Astrocyte of the hippocampus (primary cell): ENCODE data around the gene IVL.
A peak's percentile ranks its signal among the peaks of the same experiment; 100 is the strongest.

Source experiments
- DNase-seq: peaks from one replicate; pipeline ENCODE4 v3.0.0; 2011; ENCODE audit warnings: low read depth, low spot score

IVL gene

DNA sequence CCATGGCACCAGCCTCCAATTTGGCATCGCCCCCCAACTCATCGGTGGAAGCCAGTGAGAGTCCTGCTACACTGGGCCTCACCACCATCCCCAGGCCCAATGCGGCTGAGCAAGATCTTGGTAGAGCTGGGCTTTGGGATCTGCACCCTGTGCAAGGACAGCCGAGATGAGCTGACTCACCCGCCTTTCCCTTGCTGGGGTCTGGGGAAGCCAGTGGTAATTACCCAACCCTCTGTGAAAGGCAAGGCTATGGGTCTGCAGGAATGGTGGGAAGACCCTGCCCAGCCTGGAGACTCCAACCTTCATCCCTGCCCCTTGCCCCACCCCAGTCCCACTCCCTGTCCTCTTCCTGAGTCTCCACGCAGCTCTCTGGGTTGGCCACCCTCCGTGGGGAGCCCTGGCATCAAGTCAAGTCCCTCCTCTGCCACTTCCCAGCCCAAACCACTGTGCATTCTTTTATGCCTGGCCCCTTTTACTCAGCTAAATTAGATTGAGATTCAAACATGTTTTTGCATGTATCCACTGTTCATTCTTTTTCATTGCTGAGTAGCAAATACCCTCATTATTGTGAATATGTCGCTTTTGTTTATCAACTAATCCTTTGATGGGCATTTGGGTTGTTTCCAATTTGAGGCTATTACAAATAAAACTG is 21.5 kb upstream of the IVL start:
- no peak for DNase-seq

DNA sequence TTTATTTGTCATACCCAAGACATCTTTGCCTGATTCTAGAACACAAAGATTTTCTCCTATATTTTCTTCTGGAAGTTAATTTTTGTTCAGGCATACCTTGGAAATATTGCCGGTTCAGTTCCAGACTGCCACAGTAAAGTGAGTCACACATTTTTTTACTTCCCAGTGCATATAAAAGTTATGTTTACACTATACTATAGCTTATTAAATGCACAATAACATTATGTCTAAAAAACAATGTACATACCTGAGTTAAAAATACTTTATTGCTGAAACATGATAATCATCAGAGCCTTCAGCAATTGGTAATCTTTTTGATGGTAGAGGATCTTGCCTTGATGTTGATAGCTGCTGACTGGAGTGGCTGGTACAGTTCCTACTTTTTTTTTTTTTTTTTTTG is 20.2 kb upstream of the IVL start:
- DNase-seq, result no peak

DNA sequence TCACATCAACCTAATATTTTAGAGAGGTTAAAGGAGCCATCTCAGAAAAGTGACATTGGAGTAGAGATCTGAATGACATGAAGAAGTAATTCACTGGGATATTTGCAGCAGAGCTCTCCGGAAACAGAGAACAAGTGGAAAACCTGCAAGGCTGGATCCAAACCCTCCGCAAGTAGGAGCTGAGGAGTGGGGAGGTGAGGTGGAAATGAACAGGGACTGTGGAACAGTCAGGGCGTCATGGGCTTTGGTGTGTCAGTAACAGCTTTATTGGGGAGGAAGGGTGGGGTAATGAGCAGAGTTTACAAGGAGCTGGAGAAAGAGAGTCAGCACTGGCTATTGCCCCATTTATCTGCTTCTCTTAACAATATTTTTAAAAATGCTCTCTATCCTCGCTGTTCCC is 9.3 kb upstream of the IVL start:
- DNase-seq, result no peak

- no peak for DNase-seq
Observed at GRCh38 chr1:152899883-152900282, 8.5 kb upstream of the IVL start.

DNA sequence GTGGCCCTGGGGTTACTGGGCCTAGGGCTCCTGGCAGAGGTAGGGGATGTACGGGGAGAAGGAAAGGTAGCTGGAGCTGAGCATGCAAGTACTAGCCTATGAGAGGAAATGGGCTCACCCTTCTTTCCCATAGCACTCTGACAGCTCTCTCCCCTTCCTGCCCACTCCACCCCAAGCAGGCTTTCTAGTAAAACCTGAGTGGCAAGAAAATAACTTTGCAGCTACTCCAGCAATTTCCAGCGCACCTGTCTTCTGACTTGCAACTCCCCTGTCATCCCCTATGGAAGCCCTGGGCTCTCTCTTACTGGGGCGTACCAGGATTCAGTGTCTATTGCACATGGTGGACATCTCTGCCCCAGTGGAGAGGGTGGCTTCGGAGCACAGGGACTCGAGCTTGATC is 6.7 kb upstream of the IVL start:
- no peak for DNase-seq

DNA sequence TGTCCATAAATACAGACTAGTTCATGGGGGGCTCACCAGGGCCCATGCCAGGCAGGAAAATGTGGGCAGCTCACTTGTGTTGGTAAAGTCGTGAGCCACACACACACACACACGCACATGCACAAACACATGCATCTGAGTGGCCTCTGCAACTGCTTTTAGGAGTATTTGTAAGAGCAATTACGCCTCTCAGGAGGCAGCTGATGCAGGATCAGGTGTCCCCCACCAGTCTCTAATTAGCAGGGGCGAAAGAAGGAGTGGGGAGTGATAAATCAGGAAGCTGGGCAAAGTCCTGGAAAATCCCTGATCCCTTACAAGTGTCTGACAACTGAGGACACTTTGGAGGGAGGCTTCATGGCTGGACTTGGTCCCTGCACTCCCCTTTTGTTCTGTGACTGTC is 5.7 kb upstream of the IVL start:
- no peak for DNase-seq

DNA sequence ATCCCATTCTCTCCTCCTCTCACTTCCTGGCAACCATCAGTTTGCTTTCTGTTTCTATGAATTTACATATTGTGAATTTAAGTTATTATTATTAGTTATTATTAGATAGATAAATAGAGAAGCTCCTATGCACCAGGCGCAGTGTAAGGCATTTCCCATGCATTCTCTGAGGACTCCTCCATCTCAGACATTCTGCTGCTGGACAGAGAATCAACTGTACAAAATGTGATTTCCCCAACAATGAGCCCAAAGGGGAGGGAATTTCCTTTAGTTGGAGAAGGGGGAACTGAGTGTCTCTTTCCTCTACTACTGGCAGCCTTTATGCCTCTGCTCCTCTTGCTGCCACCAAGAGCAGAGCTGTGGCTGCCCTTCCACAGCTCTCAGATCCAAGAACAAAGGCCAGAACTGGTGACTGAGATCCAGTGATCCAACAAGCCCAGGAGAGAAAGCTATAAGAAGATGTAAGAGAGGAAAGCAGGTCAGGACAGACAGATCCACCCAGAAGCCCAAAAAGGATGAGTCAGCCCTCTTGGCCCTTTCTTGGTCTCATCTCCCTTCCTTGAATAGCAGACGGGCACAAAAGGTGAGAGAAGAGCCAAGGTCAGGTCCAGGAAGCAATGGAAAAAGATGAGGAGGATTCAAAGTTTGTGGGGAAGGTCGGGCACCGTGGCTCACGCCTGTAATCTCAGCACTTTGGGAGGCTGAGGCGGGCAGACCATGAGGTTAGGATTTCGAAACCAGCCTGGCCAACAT is 3.5 kb upstream of the IVL start:
- DNase-seq, result no peak

DNA sequence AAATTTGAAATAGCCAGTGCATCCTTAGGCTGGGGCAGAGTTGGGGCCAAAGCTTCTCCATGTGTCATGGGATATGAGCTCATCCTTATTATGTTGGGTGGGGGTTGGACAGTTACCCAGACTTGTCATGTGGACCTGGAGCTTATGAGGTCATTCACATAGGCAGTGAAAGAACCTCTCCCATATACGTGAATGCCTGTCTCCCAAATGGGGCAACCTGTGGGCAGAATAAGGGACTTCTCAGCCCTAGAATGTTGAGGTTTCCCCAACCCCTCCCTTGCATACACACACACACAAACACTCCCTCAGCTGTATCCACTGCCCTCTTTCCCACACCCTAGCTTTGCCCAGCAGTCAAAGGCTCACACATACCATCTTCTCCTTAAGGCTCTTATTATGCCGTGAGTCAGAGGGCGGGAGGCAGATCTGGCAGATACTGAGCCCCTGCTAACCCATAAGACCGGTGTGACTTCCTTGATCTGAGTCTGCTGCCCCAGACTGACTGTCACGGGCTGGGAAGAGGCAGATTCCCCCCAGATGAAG is 2.3 kb upstream of the IVL start:
- DNase-seq, result peak; percentile 47

- no peak for DNase-seq
Observed at GRCh38 chr1:152909206-152909605, 860 bp downstream of the IVL start.

- no peak for DNase-seq
Observed at GRCh38 chr1:152912471-152912870, 4.1 kb downstream of the IVL start.

- no peak for DNase-seq
Observed at GRCh38 chr1:152912900-152913299, 4.6 kb downstream of the IVL start.

- DNase-seq, result peak; percentile 29
Observed at GRCh38 chr1:152917794-152918193, 9.4 kb downstream of the IVL start.

- no peak for DNase-seq
Observed at GRCh38 chr1:152919071-152919470, 10.7 kb downstream of the IVL start.

GRCh38 chr1:152924191-152924590 is 15.8 kb downstream of the IVL start:
- no peak for DNase-seq

DNA sequence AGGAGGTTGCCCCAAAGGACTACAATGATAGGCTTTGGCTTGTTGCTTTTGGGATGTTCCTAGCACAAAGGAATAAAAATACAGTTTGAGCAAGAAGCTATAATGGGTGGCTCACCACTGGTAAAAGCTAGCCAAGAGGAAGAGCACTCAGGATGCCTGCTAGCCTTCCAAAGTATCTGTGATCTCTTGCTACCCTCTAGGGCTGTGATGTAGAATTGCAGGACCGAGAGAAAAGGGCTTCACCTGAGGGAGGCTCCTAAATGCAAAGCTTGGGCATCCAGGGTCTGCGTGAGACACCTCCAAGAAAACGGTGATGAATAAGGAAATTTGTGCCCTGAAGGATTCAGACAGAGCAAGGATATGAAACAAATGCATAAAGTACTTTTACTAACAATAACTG is 17.7 kb downstream of the IVL start:
- peak; percentile 7 for DNase-seq

- DNase-seq, result no peak
Observed at GRCh38 chr1:152928671-152929070, 20.3 kb downstream of the IVL start.

DNA sequence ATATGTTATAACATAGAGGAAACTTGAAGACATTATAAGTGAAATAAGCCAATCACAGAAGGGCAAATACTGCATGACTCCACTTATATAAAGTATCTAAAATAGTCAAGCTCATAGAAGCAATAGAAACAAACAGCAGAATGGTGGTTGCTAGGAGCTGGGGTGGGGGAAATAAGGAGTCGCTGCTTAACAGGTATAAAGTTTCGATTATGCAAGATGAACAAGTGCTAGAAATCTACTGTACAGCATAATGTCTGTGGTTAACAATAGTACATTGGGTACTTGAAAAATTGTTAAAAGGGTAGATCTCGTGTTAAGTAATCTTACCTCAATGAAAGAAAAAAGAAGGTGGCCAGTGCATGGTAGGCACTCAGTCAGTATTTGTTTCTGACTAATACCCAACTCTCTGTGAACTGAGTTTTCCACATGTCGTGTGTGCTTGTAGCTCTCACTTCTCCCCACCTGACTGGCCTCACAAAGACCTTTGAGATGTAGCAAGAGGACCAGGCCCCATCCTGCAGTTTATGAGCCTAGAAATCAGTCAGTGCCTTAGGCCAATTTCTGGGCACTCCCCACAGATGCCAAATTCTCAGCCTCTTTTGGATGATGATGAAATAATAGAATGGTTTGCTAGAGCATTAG is 23.9 kb downstream of the IVL start:
- DNase-seq, result no peak

- no peak for DNase-seq
Observed at GRCh38 chr1:152933196-152933595, 24.9 kb downstream of the IVL start.

DNA sequence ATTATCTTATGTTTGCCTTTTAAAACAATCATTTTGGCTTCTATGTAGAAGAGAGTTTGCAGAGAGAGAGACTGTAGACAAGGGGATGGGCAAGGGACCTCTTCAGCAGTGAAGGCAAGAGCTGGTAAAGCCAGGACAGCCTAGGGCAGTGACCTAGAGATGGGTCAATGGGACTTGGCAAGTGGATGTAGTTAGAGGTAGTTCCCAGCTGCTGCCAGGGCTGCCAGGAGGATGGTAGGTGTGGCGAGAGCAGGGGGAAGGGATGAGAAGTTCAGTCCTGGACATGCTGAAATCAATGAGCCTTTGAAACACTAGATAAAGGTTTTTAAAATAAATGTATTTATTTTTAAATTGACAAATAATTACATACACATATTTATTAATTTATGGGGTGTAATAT is 32.3 kb downstream of the IVL start:
- DNase-seq, result no peak

DNA sequence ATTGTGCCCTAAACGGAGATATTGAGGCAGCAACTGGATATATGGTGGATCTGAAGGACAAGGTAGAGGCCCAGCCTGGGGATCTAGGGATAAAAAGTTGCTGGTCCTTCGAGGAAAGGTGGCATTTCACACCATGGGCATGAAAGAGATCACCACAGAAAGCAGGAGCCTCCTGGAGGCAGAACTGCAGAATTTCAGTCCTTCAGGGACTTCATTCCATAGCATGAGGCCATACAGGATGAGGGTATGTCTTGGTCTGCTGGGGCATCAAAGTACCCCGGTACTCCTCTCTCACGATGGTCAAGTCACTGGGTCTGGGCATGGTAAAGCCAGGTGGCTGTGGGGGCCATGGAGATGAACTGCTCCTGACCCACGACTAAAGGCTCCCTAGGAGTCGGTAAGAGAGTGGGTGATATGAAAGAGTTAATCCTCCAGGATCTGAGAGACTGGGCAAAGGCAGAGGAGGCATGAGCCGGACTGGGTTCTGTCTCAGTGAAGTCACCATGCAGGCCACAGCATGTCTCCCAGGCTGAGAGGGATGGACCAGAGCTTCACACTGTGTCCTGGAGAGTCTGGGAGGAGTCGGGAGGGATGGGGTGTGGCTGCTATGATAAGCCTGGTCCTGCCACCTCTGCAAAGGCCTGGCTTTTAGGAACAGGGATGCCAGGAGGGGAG is 32.8 kb downstream of the IVL start:
- DNase-seq, result no peak

- DNase-seq, result no peak
Observed at GRCh38 chr1:152942161-152942560, 33.8 kb downstream of the IVL start.

GRCh38 chr1:152946248-152946647 is 37.9 kb downstream of the IVL start:
- no peak for DNase-seq
